ENCODE measurements around the gene E2F3. TPM values are rescaled to one million over a fixed set of nuclear protein-coding genes. Genes with fewer than 3 reads are reported as not detected.

Gene E2F3
- polyA plus RNA-seq, 4 donors = 1.8 to 15.7 (median 4.4) TPM

- FAIRE-seq (no peak), DNase-seq (no peak)
- H3K9me3 ChIP-seq (ENCODE audit: control insufficient read depth in 2 of 2, insufficient read depth in 1 of 2, low read depth in 1 of 2, low read length in 1 of 2) = no peaks in the 10 kb centered on the region
- 81 to 89% (median 83%) methylated on average over 4 of the region's 4 CpGs for WGBS, 3 donors
- no peaks in the 10 kb centered on the region for H3K27me3 ChIP-seq (ENCODE audit: control insufficient read depth in 3 of 3, insufficient read depth in 3 of 3, low read length in 3 of 3)
- H3K4me3 ChIP-seq (ENCODE audit: low read depth in 1 of 3, low read length in 3 of 3) = no peak overlapping the region
- H3K4me1 ChIP-seq (ENCODE audit: control insufficient read depth in 3 of 3, insufficient read depth in 2 of 3, low read depth in 1 of 3, low read length in 2 of 3) = peaks cover 0 to 10% (median 9%) of the 10 kb centered on the region in 3 donors
- H3K27ac ChIP-seq (ENCODE audit: low read depth in 1 of 3, low read length in 2 of 3) = no peak overlapping the region
- H3K36me3 ChIP-seq (ENCODE audit: control insufficient read depth in 3 of 3, insufficient read depth in 2 of 3, low read depth in 1 of 3, low read length in 3 of 3) = peaks cover 0 to 16% (median 2%) of the 10 kb centered on the region in 3 donors
Observed at GRCh38 chr6:20538907-20539306, 137.2 kb downstream of the E2F3 start.

DNA sequence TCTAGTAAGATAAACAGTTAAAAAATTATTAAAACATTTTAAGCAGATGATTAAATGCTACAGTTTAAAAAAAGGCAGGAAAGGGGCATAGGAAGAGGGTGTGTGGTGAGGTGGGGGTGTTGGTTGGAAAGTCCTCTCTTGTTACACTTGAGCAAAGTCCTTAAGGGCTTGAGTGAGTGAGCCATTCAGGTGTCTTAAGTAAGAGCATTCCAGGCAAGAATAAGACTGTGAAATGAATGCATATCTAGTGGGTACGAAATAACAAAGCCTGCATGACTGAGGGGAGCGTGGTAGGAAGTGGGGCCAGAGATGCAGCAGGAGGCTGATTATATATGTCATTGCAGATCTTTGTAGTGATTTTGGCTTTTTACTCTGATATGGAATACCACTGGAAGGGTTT is 137.7 kb downstream of the E2F3 start:
- Histone ChIP-seq H3K27ac (ENCODE audit: low read depth in 1 of 3, low read length in 2 of 3) (no peak overlapping the region), H3K27me3 (ENCODE audit: control insufficient read depth in 3 of 3, insufficient read depth in 3 of 3, low read length in 3 of 3) (no peaks in the 10 kb centered on the region), H3K4me1 (ENCODE audit: control insufficient read depth in 3 of 3, insufficient read depth in 2 of 3, low read depth in 1 of 3, low read length in 2 of 3) (peaks cover 0 to 10% (median 9%) of the 10 kb centered on the region in 3 donors), H3K36me3 (ENCODE audit: control insufficient read depth in 3 of 3, insufficient read depth in 2 of 3, low read depth in 1 of 3, low read length in 3 of 3) (peaks cover 0 to 16% (median 2%) of the 10 kb centered on the region in 3 donors), H3K4me3 (ENCODE audit: low read depth in 1 of 3, low read length in 3 of 3) (no peak overlapping the region), H3K9me3 (ENCODE audit: control insufficient read depth in 2 of 2, insufficient read depth in 1 of 2, low read depth in 1 of 2, low read length in 1 of 2) (no peaks in the 10 kb centered on the region)
- DNase-seq = no peak
- 95 to 96% (median 96%) methylated on average over 2 of the region's 2 CpGs for WGBS, 3 donors
- FAIRE-seq = no peak

DNA sequence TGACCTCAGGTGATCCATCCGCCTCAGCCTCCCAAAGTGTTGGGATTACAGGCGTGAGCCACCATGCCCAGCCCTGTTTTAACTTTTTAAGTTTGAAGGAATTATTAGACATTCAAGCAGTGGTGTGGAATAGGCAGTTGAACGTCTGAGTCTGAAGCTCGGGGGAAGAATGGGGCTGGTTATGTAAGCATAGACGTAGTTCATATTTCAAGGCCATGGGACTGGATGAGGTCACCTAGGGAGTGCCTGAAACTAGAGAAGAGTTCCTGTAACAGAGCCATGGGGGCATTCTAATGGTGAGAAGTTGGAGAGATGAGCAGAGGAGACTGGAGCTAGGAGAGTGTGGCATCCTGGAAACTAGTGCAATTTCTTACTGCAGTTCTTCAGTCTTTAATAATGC is 139.0 kb downstream of the E2F3 start:
- Histone ChIP-seq H3K9me3 (ENCODE audit: control insufficient read depth in 2 of 2, insufficient read depth in 1 of 2, low read depth in 1 of 2, low read length in 1 of 2) (no peaks in the 10 kb centered on the region), H3K4me1 (ENCODE audit: control insufficient read depth in 3 of 3, insufficient read depth in 2 of 3, low read depth in 1 of 3, low read length in 2 of 3) (peaks cover 0 to 5% (median 3%) of the 10 kb centered on the region in 3 donors), H3K4me3 (ENCODE audit: low read depth in 1 of 3, low read length in 3 of 3) (no peak overlapping the region), H3K36me3 (ENCODE audit: control insufficient read depth in 3 of 3, insufficient read depth in 2 of 3, low read depth in 1 of 3, low read length in 3 of 3) (peaks cover 0 to 19% (median 2%) of the 10 kb centered on the region in 3 donors), H3K27ac (ENCODE audit: low read depth in 1 of 3, low read length in 2 of 3) (no peak overlapping the region), H3K27me3 (ENCODE audit: control insufficient read depth in 3 of 3, insufficient read depth in 3 of 3, low read length in 3 of 3) (no peaks in the 10 kb centered on the region)
- DNase-seq (no peak), FAIRE-seq (no peak)
- WGBS, 3 donors = 86 to 90% (median 88%) methylated on average over 5 of the region's 5 CpGs

DNA sequence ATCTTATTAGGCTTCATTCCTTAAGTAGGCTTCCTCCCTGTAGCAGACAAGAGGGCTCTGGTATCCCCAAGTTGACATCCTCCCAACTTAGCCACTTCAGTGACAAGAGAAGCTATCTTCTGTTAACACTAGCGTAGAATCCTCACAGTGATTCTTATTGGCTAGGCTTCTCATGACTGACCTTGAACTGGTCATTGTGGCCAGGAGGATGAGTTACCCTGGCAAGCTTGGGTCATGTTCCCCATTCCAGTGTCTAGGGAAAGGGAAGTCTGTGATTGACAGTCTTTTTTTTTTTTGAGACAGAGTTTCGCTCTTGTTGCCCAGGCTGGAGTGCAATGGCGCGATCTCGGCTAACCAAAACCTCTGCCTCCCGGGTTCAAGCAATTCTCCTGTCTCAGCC is 139.7 kb downstream of the E2F3 start:
- no peak for DNase-seq
- H3K27ac ChIP-seq (ENCODE audit: low read depth in 1 of 3, low read length in 2 of 3) = no peak overlapping the region
- no peaks in the 10 kb centered on the region for H3K9me3 ChIP-seq (ENCODE audit: control insufficient read depth in 2 of 2, insufficient read depth in 1 of 2, low read depth in 1 of 2, low read length in 1 of 2)
- no peak overlapping the region for H3K4me3 ChIP-seq (ENCODE audit: low read depth in 1 of 3, low read length in 3 of 3)
- peaks cover 0 to 16% (median 2%) of the 10 kb centered on the region in 3 donors for H3K36me3 ChIP-seq (ENCODE audit: control insufficient read depth in 3 of 3, insufficient read depth in 2 of 3, low read depth in 1 of 3, low read length in 3 of 3)
- H3K27me3 ChIP-seq (ENCODE audit: control insufficient read depth in 3 of 3, insufficient read depth in 3 of 3, low read length in 3 of 3) = no peaks in the 10 kb centered on the region
- WGBS, 3 donors = 95 to 99% (median 97%) methylated on average over 6 of the region's 6 CpGs
- H3K4me1 ChIP-seq (ENCODE audit: control insufficient read depth in 3 of 3, insufficient read depth in 2 of 3, low read depth in 1 of 3, low read length in 2 of 3) = peaks cover 0 to 4% (median 0%) of the 10 kb centered on the region in 3 donors
- FAIRE-seq = no peak

- H3K4me3 ChIP-seq (ENCODE audit: low read depth in 1 of 3, low read length in 3 of 3) = no peak overlapping the region
- peaks cover 0 to 4% (median 0%) of the 10 kb centered on the region in 3 donors for H3K4me1 ChIP-seq (ENCODE audit: control insufficient read depth in 3 of 3, insufficient read depth in 2 of 3, low read depth in 1 of 3, low read length in 2 of 3)
- no peaks in the 10 kb centered on the region for H3K27me3 ChIP-seq (ENCODE audit: control insufficient read depth in 3 of 3, insufficient read depth in 3 of 3, low read length in 3 of 3)
- no peaks in the 10 kb centered on the region for H3K9me3 ChIP-seq (ENCODE audit: control insufficient read depth in 2 of 2, insufficient read depth in 1 of 2, low read depth in 1 of 2, low read length in 1 of 2)
- WGBS, 3 donors = 40 to 72% (median 68%) methylated on average over 2 of the region's 2 CpGs
- H3K27ac ChIP-seq (ENCODE audit: low read depth in 1 of 3, low read length in 2 of 3) = no peak overlapping the region
- peaks cover 0 to 20% (median 2%) of the 10 kb centered on the region in 3 donors for H3K36me3 ChIP-seq (ENCODE audit: control insufficient read depth in 3 of 3, insufficient read depth in 2 of 3, low read depth in 1 of 3, low read length in 3 of 3)
- no peak for DNase-seq
- no peak for FAIRE-seq
Observed at GRCh38 chr6:20542927-20543602, 141.4 kb downstream of the E2F3 start.

Other genes with a start within 250 kb of the E2F3 start
- gene MBOAT1, start 189.4 kb upstream of the E2F3 start, polyA plus RNA-seq = 10 to 100 TPM in 2 of 4 donors, 1 to 10 TPM in 2; 1.1 to 31.1 (median 6.9) TPM
- 10 to 100 TPM in 1 of 4 donors, 1 to 10 TPM in 3; 2.4 to 10.5 (median 4.1) TPM for gene CDKAL1, start 132.6 kb downstream of the E2F3 start, polyA plus RNA-seq

All from small intestine (tissue), 7 donors.